ENCODE results near the gene SCG5.

SCG5 gene

DNA sequence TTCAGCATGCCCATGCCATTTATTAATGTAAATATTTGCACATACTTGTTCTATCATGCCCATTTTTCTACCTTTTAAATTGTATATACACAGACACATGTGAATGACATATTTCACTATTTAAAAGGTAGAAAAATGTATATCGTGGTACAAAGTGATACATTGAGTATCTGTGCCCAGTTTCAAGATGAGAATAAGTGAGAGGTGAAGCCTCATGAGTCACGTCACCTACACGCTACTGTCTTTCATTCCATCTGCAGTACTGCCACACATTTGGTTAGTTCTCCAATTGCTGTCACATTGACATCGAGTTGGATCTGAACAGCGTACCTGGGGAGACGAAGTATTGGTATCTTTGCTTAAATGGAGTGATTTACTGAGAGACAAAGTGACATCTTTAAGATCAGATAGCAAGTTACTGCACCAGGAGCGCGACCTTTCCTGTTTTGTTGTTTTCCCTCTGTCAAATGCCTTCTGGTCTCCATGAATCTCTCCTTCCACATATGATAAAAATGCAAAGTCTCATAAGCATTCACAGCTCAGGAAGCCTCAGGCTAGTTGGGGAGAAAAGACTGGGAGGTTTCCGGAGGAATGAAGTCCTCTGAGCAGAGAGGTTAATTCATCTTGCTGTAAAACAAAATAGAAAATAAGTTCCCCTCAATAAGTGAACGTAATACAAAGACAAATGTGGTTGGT, 88.3 kb downstream of the SCG5 start:
- no peak for DNase-seq

DNA sequence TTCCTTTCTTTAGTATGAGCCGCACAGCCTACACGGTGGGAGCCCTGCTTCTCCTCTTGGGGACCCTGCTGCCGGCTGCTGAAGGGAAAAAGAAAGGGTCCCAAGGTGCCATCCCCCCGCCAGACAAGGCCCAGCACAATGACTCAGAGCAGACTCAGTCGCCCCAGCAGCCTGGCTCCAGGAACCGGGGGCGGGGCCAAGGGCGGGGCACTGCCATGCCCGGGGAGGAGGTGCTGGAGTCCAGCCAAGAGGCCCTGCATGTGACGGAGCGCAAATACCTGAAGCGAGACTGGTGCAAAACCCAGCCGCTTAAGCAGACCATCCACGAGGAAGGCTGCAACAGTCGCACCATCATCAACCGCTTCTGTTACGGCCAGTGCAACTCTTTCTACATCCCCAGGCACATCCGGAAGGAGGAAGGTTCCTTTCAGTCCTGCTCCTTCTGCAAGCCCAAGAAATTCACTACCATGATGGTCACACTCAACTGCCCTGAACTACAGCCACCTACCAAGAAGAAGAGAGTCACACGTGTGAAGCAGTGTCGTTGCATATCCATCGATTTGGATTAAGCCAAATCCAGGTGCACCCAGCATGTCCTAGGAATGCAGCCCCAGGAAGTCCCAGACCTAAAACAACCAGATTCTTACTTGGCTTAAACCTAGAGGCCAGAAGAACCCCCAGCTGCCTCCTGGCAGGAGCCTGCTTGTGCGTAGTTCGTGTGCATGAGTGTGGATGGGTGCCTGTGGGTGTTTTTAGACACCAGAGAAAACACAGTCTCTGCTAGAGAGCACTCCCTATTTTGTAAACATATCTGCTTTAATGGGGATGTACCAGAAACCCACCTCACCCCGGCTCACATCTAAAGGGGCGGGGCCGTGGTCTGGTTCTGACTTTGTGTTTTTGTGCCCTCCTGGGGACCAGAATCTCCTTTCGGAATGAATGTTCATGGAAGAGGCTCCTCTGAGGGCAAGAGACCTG, 89.5 kb downstream of the SCG5 start:
- DNase-seq, result peak; percentile 71

DNA sequence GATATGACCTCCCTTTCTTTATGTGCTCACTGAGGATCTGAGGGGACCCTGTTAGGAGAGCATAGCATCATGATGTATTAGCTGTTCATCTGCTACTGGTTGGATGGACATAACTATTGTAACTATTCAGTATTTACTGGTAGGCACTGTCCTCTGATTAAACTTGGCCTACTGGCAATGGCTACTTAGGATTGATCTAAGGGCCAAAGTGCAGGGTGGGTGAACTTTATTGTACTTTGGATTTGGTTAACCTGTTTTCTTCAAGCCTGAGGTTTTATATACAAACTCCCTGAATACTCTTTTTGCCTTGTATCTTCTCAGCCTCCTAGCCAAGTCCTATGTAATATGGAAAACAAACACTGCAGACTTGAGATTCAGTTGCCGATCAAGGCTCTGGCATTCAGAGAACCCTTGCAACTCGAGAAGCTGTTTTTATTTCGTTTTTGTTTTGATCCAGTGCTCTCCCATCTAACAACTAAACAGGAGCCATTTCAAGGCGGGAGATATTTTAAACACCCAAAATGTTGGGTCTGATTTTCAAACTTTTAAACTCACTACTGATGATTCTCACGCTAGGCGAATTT, 91.2 kb downstream of the SCG5 start:
- no peak for DNase-seq

DNA sequence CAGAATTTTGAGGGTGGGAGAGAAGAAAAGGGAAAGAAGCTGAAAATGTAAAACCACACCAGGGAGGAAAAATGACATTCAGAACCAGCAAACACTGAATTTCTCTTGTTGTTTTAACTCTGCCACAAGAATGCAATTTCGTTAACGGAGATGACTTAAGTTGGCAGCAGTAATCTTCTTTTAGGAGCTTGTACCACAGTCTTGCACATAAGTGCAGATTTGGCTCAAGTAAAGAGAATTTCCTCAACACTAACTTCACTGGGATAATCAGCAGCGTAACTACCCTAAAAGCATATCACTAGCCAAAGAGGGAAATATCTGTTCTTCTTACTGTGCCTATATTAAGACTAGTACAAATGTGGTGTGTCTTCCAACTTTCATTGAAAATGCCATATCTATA, 91.8 kb downstream of the SCG5 start:
- peak; percentile 23 for DNase-seq

DNA sequence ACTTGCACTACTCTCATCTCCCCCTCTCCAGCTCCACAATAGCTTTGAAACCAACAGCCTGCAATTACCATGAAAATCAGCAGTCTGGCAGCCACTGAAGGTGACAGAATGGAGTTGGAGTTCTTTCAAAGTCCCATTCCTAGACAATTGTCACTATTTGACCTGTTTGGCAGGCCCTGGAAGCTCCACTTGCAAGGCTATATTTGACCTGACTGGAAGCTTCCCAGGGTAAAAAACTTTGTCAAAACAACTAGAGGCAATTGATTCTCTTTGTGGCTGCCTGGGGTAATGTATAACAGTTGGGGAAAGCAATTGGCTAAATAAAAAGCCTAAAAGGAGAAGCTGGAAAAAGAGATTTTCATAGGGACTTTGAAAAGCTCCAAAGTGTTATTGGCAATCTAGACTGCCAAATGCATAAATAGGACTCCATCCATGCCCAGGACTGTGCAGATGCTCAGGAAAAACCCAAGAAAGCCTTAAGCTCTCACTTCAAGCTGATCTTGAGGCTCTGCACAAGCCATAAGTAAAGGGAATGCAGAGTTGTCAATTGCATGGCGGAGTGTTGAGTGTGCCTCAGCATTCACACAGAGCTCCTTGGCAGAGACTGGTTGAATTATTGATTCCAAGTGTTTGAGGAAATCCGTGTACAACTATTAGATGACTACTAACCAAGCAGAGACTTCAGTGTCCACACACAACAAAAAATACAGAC, 94.6 kb downstream of the SCG5 start:
- no peak for DNase-seq

DNA sequence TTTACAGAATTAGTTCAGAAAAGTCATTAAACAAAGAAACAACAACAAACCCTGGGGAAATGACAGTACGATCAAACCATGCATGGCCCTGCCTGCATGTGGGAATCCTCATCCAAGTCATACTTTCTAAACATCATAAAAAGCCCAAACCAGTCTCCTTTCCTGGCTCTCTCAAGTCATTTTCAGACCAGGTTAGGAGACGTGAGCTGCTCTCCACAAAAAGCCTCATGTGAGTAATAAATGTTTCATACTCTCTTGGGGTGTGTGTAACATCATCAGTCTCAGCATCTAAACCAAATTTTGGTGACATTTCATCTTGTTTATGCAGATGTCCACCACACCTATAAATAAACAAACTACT, 95.2 kb downstream of the SCG5 start:
- DNase-seq, result no peak

DNA sequence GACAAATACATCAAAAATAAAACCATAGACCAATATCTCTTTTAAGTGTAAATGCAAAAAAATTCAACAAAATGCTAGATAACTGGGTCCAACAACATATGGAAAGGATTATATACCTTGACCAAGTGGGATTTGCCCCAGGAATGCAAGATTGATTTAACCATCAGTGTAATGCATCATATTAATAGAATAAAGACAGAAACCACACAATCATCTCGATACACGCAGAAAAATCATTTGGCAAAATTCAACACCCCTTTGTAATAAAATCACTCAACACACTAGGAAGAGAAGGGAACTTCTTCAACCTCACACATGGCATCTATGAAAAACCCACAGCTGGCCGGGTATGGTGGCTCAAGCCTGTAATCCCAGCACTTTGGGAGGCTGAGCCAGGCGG, 95.8 kb downstream of the SCG5 start:
- DNase-seq, result no peak

DNA sequence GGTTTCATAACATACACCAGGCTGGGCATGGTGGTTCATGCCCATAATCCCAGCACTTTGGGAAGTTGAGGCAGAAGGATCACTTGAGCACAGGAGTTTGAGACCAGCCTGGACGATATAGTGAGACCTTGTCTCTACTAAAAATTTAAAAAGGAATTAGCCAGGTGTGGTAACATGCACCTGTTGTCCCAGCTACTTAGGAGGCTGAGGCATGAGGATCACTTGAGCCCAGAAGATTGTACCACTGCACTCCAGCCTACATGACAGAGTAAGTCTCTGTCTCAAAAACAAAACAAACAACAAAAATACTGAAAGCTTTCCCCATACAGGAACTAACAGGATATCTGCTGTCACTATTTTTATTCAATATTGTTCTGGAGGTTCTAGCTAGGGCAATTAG, 97.2 kb downstream of the SCG5 start:
- DNase-seq, result no peak

DNA sequence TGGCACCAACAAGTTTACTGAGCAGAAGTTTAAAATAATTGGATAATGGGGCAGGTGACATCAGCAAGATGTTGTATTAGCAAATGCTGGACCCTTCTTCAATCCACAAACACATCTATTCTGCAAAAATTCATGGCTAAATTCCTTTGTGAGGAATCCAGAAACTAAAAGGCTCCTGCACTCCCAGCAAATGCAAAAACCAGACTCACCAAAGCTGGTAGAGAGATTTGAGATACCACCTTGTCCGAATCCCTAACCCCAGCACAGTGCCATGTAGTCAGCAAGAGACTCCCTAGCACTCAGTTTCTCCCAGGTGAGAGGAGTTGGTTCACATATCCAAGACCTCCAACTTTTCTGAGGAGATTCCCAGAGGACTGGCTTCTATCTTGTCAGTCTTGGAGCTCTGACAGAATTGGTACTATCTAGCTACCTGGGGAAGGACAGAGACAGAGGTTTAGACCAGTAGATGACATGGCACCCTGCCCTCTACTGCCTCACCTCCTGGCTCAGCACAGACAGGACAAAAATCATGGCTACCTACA, 98.1 kb downstream of the SCG5 start:
- DNase-seq, result peak; percentile 37

DNA sequence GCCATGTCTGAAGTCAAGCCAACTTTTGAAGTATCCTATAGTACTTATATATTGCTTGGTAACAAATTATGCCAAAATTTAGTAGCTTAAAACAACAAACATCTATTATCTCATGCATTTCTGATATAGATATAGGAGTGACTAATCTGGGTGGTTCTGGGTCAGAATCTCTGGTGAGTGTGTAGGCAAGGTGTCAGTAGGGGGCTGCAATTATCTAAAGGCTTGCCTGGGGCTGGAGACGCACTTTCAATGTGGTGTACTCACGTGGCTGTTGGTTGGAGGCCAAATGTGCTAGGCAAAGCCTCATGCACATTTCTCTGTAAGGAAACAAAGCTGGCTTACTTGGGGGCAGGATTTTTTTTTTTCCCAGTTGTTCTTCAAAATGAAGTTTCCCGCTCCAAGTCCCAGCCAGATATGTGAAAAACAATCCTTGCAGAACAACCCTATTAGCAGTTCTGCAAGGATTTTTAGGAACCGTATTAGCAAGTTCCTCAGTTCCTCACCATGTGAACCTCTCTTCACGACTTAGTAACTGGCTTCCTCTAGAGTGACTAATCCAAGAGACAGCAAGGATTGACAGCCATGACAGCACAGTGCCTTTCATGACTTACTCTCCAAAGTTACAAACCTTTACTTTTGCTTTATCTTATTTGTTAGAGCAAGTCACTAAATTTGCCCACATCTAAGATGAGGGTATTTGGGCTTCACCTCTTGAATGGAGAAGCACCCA, 102.1 kb downstream of the SCG5 start:
- DNase-seq, result no peak

DNA sequence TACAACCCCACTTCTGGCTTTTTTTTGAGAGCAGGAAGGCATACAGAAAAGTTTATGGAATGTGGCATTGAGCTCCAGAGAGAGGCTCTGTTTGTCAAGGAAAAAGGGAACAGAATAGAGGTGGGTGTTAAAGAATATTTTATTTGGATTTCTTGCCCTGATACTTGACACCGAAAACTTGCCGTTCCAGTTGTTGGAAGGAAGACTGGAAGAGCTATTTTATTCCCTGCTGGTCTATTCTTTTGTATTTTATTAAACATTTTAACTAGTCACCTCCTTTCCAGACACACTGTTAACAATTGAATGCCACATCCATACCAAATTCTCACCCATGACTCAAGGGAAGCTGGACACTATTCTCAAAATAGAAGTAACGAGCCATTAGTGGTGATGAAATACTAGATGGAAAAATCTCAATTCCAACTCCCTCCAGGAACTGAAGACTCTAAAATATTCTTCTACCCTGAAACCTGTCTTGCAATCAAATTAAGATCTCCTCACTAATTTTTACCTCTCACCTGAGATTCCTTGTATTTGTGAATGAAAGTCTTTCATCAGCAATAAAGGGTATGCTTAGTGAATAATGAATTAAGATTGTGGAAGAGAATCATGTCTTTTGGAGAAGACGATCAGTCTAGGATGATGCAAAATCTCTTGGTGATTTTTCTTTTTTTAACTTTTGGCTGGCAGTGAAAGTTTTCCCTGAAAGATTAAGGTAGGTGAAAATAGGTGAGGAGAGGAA, 104.8 kb downstream of the SCG5 start:
- DNase-seq, result no peak
